ENCODE data around the gene PICALM.
A peak's percentile ranks its signal among the peaks of the same experiment; 100 is the strongest.

PICALM gene

GRCh38 chr11:86021377-86021776 lies 47.5 kb downstream of the PICALM start:
- no peak for TF ChIP-seq CTCF (IDR thresholded peaks at IDR 0.05; ENCODE audit: insufficient read depth, low read depth, low read length, missing control alignments)
- no peak overlapping the region for H3K4me3 ChIP-seq (ENCODE audit: low read depth, low read length)
- peak; percentile 66 for DNase-seq (ENCODE audit: low read depth)

- no peak for TF ChIP-seq CTCF (IDR thresholded peaks at IDR 0.05; ENCODE audit: insufficient read depth, low read depth, low read length, missing control alignments)
- no peak overlapping the region for H3K4me3 ChIP-seq (ENCODE audit: low read depth, low read length)
- no peak for DNase-seq (ENCODE audit: low read depth)
These were observed 50.6 kb downstream of the PICALM start for GRCh38 chr11:86018249-86018648.

- no peak for DNase-seq (ENCODE audit: low read depth)
- no peak overlapping the region for H3K4me3 ChIP-seq (ENCODE audit: low read depth, low read length)
- no peak for TF ChIP-seq CTCF (IDR thresholded peaks at IDR 0.05; ENCODE audit: insufficient read depth, low read depth, low read length, missing control alignments)
These were observed 52.4 kb downstream of the PICALM start for GRCh38 chr11:86016451-86016850.

- TF ChIP-seq CTCF (IDR thresholded peaks at IDR 0.05; ENCODE audit: insufficient read depth, low read depth, low read length, missing control alignments) = no peak
- DNase-seq (ENCODE audit: low read depth) = no peak
- no peak overlapping the region for H3K4me3 ChIP-seq (ENCODE audit: low read depth, low read length)
These were observed 53.2 kb downstream of the PICALM start for GRCh38 chr11:86015699-86016098.

GRCh38 chr11:86014221-86014620 lies 54.7 kb downstream of the PICALM start:
- no peak for TF ChIP-seq CTCF (IDR thresholded peaks at IDR 0.05; ENCODE audit: insufficient read depth, low read depth, low read length, missing control alignments)
- H3K4me3 ChIP-seq (ENCODE audit: low read depth, low read length) = no peak overlapping the region
- no peak for DNase-seq (ENCODE audit: low read depth)

- DNase-seq (ENCODE audit: low read depth) = no peak
- H3K4me3 ChIP-seq (ENCODE audit: low read depth, low read length) = no peak overlapping the region
- TF ChIP-seq CTCF (IDR thresholded peaks at IDR 0.05; ENCODE audit: insufficient read depth, low read depth, low read length, missing control alignments) = no peak
These were observed 55.2 kb downstream of the PICALM start for GRCh38 chr11:86013713-86014112.

GRCh38 chr11:86011175-86011574 lies 57.7 kb downstream of the PICALM start:
- no peak for TF ChIP-seq CTCF (IDR thresholded peaks at IDR 0.05; ENCODE audit: insufficient read depth, low read depth, low read length, missing control alignments)
- no peak for DNase-seq (ENCODE audit: low read depth)
- no peak overlapping the region for H3K4me3 ChIP-seq (ENCODE audit: low read depth, low read length)
